Thoracic aorta (tissue), 2 donors: ENCODE results near the gene ST6GAL1. TPM values are rescaled to one million over a fixed set of nuclear protein-coding genes. Genes with fewer than 3 reads are reported as not detected.

Experiments used
- ATAC-seq: fragments of 150-250 bp; one replicate; pipeline ENCODE4 v1.8.0; 2017; ENCODE audit warnings: low read depth; ENCODE audit not compliant: insufficient number of reproducible peaks, low FRiP score
- DNase-seq: peaks from one replicate; pipeline ENCODE4 v3.0.0-alpha.2; 2020; ENCODE audit warnings: low spot score
- H3K27ac ChIP-seq, 2 donors: fragments of 200-600 bp; sonication (generic); 1 replicate in 1 of 2; 2 replicates in 1 of 2; pipeline ENCODE4 v1.5.1; 2016; ENCODE audit warnings: mild to moderate bottlenecking in 2 of 2, moderate library complexity in 2 of 2
- H3K27me3 ChIP-seq: fragments of 200-600 bp; sonication (generic); replicated peaks from 2 replicates; pipeline ENCODE4 v1.6.0; 2016; ENCODE audit warnings: mild to moderate bottlenecking; ENCODE audit not compliant: insufficient read depth
- H3K36me3 ChIP-seq: fragments of 200-600 bp; sonication (generic); one replicate; pipeline ENCODE4 v1.5.1; 2016
- H3K4me1 ChIP-seq, 2 donors: fragments of 200-600 bp; sonication (generic); 1 replicate in 1 of 2; 2 replicates in 1 of 2; pipeline versions ENCODE4 v1.5.1 to v1.6.0; 2016; ENCODE audit warnings: low read depth in 2 of 2, mild to moderate bottlenecking in 1 of 2; ENCODE audit not compliant: control insufficient read depth in 1 of 2
- H3K4me3 ChIP-seq: fragments of 200-600 bp; sonication (generic); 2 replicates; pipeline ENCODE4 v1.5.1; 2016; ENCODE audit warnings: mild to moderate bottlenecking
- H3K9me3 ChIP-seq: fragments of 200-600 bp; sonication (generic); 2 replicates; pipeline ENCODE4 v1.5.1; 2016
- total RNA-seq, 2 donors: library from RNA; depleted of rRNA; stranded (reverse); fragments of >200 nt; gene quantifications; one replicate each; pipeline versions ENCODE4 v1.1.0 to v1.2.3, GENCODE V29; 2016
- TF ChIP-seq, protein P1 (sequence below): fragments of 200-600 bp; sonication (generic); IDR thresholded peaks from one replicate; pipeline ENCODE4 v1.5.1; 2019; ENCODE audit warnings: antibody characterized with exemption

ST6GAL1 gene
- total RNA-seq, 2 donors from 2014 or later = 89.5 to 141 TPM

DNA sequence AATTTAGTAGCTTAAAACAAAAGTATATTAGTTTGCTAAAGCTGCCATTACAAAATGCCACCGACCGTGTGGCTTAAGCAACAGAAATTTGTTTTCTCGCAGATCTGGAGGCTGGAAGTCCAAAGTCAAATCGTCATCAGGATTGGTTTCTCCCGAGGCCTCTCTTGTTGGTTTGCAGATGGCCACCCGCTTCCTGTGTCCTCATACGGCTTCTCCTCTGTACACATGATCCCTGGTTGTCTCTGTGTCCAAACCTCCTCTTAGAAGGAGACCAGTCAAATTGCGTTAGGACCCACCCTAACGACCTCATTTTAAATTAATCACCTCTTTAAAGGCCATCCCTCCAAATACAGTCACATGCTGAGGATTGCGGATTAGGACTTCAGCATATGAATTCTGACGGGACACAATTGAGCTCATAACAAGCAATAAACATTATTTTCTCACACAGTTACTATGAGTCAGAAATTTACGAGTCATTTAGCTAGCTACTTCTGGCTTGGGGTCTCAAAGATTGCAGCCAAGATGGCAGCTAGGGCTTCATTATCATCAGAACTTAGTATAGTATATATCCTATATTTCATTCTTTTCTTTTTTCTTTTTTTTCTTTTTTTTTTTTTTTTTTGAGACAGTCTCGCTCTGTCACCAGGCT, 150.6 kb downstream of the ST6GAL1 start:
- H3K4me3 ChIP-seq = no peak overlapping the region
- H3K9me3 ChIP-seq = no peaks in the 10 kb centered on the region
- TF ChIP-seq, protein P1, sequence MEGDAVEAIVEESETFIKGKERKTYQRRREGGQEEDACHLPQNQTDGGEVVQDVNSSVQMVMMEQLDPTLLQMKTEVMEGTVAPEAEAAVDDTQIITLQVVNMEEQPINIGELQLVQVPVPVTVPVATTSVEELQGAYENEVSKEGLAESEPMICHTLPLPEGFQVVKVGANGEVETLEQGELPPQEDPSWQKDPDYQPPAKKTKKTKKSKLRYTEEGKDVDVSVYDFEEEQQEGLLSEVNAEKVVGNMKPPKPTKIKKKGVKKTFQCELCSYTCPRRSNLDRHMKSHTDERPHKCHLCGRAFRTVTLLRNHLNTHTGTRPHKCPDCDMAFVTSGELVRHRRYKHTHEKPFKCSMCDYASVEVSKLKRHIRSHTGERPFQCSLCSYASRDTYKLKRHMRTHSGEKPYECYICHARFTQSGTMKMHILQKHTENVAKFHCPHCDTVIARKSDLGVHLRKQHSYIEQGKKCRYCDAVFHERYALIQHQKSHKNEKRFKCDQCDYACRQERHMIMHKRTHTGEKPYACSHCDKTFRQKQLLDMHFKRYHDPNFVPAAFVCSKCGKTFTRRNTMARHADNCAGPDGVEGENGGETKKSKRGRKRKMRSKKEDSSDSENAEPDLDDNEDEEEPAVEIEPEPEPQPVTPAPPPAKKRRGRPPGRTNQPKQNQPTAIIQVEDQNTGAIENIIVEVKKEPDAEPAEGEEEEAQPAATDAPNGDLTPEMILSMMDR = no peak
- H3K36me3 ChIP-seq = peaks cover 17% of the 10 kb centered on the region
- no peak for DNase-seq
- H3K27me3 ChIP-seq = no peaks in the 10 kb centered on the region
- ATAC-seq = no peak
- H3K4me1 ChIP-seq = peaks cover 18 to 26% of the 10 kb centered on the region in 2 donors
- no peak overlapping the region for H3K27ac ChIP-seq

DNA sequence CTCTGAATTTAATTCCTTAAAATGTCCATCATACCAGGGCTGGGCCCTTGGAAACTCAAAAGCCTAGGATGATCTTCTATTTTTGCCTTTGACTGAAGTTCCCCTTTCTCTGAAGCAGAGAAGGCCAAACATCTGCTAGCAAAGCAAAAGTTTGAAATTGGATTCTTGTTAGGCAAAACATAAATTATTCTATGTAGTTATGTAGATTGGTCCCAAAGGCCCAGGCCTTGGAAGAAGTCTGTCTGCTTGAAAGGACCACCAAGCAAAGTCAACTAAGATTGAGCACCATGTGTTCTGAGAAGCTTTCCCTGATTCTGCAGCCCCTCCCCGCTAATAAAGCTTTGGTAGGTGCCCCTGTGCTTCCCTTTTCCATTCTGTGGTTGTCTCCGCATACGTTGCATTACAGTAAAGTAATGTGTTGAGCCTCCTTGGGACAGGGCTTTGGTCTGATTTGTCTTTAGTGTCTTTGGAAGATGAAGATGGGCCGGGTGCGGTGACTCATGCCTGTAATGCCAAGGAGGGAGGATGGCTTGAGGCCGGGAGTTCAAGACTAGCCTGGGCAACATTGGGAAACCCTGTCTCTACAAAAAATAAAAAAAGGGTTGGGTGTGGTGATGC, 152.5 kb downstream of the ST6GAL1 start:
- Histone ChIP-seq H3K4me3 (no peak overlapping the region), H3K9me3 (peaks cover 6% of the 10 kb centered on the region), H3K27ac (no peak overlapping the region), H3K4me1 (peaks cover 18 to 28% of the 10 kb centered on the region in 2 donors), H3K27me3 (no peaks in the 10 kb centered on the region), H3K36me3 (peaks cover under 1% of the 10 kb centered on the region)
- DNase-seq = no peak
- TF ChIP-seq, protein P1 = no peak
- ATAC-seq = no peak

DNA sequence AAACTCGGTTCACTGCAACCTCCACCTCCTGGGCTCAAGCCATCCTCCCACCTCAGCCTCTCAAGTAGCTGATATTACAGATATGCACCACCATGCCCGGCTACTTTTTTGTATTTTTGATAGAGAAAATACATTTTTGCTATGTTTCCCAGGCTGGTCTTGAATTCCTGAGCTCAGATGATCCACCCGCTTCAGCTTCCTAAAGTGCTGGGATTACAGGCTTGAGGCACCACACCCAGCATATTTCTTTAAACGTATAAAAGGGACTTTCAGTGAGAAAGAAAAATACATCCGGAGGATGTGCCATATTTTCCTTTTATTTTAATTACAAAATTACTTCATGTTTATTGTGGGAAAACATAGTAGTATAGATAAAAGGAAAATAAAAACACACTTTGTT, 153.8 kb downstream of the ST6GAL1 start:
- DNase-seq = no peak
- Histone ChIP-seq H3K4me3 (peak overlapping the region; percentile 30), H3K9me3 (peaks cover 11% of the 10 kb centered on the region), H3K4me1 (peaks cover 19 to 33% of the 10 kb centered on the region in 2 donors), H3K27ac (peak overlapping the region; percentile 38 to 61), H3K27me3 (no peaks in the 10 kb centered on the region), H3K36me3 (no peaks in the 10 kb centered on the region)
- TF ChIP-seq, protein P1 = no peak
- ATAC-seq = no peak

DNA sequence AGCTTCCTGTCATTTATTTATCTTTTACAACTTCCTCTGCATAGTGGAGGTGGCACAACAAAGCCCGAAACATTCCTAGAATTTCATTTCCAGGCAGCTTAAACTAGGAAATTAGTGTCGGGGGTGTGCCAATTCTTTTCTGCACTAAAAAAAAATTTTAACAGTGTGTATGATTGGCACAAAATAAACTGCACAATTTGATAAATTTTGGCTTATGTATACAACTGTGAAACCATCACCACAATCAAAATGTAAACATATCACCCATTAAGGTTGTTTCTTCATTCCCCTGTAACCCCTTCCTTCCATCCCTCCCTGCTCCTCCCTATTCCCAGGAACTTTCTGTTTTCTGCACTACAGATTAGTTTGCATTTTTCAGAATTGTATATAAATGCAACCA, 154.3 kb downstream of the ST6GAL1 start:
- TF ChIP-seq, protein P1 = no peak
- H3K4me3 ChIP-seq = peak overlapping the region; percentile 30
- DNase-seq (no peak), ATAC-seq (no peak)
- no peaks in the 10 kb centered on the region for H3K27me3 ChIP-seq
- H3K4me1 ChIP-seq = peaks cover 22 to 37% of the 10 kb centered on the region in 2 donors
- peaks cover 11% of the 10 kb centered on the region for H3K9me3 ChIP-seq
- H3K27ac ChIP-seq = peak overlapping the region; percentile 61 to 76
- no peaks in the 10 kb centered on the region for H3K36me3 ChIP-seq

DNA sequence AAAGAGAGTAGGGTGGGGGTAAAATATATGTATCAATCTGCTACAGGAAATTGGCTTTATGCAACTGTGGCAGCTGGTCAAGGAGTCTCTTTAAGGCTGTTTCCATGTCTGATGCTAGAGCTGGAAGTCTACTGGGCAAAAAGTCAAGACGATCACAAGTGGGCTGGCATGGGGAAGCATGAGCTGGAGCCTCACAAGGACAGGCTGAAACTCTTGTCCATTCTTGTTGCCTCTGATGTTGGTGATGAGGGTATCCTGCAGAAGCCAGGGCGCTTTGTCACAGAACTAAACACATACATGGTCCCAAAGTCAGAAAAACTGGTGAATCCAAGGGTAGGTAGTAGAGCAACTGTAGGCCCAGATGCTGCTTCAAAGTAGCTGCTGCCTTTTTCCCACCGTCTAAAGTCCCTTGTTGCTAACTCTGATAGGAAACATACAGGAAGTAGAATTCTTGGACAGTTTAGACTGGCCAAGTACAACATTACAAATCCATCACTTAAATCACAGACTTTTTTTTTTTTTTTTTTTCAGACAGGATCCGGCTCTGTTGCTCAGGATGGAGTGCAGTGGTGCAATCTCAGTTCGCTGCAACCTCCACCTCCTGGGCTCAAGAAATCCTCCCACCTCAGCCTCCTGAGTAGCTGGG, 154.8 kb downstream of the ST6GAL1 start:
- ATAC-seq = no peak
- H3K36me3 ChIP-seq = no peaks in the 10 kb centered on the region
- TF ChIP-seq, protein P1 = no peak
- H3K9me3 ChIP-seq = peaks cover 11% of the 10 kb centered on the region
- H3K4me1 ChIP-seq = peaks cover 22 to 37% of the 10 kb centered on the region in 2 donors
- H3K27me3 ChIP-seq = no peaks in the 10 kb centered on the region
- H3K4me3 ChIP-seq = no peak overlapping the region
- no peak for DNase-seq
- H3K27ac ChIP-seq = peak overlapping the region; percentile 61 to 76
